ENCODE measurements around the gene SPDYE18.
"Not testable (repeated sequence)": the region's sequence is repeated elsewhere in the genome, so short reads cannot be mapped to it uniquely, and the experiment has no call there.

The SPDYE18 gene

DNA sequence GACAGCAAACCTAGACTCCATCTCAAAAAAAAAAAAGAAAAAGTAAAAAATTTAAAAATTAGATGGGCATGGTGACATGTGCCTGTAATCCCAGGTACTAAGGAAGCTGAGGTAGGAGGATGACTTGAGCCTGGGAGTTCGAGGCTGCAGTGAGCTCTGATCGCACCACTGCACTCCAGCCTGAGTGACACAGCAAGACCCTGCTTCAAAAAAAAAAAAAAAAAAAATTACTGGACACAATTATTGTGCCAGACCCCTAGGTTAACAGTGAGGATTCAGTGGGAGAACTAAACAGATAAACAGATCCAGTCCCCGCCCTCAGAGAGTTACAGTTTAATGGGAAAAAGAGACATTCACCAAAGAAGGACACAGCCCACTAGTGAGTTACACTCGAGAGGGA, 1.4 kb upstream of the SPDYE18 start:
- not testable (repeated sequence) for H3K9ac ChIP-seq (ENCODE audit: low read length); H3K36me3 ChIP-seq (replicated peaks; ENCODE audit: insufficient read depth, low read length); H3K4me3 ChIP-seq (ENCODE audit: low read length); H3F3A ChIP-seq (ENCODE audit: insufficient read depth, low read length); H2AFZ ChIP-seq (ENCODE audit: low read length); H3K9me3 ChIP-seq (replicated peaks; ENCODE audit: insufficient read depth, low read length); H3K27me3 ChIP-seq (replicated peaks; ENCODE audit: insufficient read depth, low read length); H3K4me1 ChIP-seq (ENCODE audit: low read length); H3K9me2 ChIP-seq (replicated peaks; ENCODE audit: insufficient read depth, low read length); H3K79me2 ChIP-seq (ENCODE audit: low read length); H4K20me1 ChIP-seq (ENCODE audit: insufficient read depth, low read length); H3K27ac ChIP-seq (ENCODE audit: low read length); H3K4me2 ChIP-seq (ENCODE audit: low read depth, low read length); DNase-seq

DNA sequence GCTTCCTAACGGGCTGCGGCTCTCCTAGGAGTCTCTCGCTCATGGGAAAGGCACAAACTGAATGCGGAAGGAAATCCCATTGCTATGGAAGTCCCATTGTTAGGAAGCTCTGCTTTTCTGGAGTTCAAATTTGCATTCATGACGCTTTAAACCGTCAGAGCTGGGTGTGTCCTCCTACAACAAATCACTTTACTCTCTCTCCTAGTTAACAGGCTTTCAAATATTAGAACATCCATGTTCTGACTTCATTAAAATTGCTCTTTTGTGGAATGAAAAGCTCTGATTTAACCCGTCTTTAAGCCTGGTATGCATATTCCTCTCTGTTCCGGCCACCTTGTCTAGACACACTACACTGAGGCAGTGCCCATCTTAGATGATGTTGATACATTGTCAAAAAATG, 30.1 kb downstream of the SPDYE18 start, which contains the start of gene SPDYE17:
TSS of gene SPDYE17 (minus strand) at position 101 of the 400 bp plus-strand sequence. CDS start 1,791 bp downstream, outside the sequence.
- not testable (repeated sequence) for H3K27ac ChIP-seq (ENCODE audit: low read length); H3K79me2 ChIP-seq (ENCODE audit: low read length); H3K9me3 ChIP-seq (replicated peaks; ENCODE audit: insufficient read depth, low read length); H3F3A ChIP-seq (ENCODE audit: insufficient read depth, low read length); H2AFZ ChIP-seq (ENCODE audit: low read length); H3K36me3 ChIP-seq (replicated peaks; ENCODE audit: insufficient read depth, low read length); H3K9me2 ChIP-seq (replicated peaks; ENCODE audit: insufficient read depth, low read length); H3K27me3 ChIP-seq (replicated peaks; ENCODE audit: insufficient read depth, low read length); H3K4me1 ChIP-seq (ENCODE audit: low read length); DNase-seq; H3K4me3 ChIP-seq (ENCODE audit: low read length); H4K20me1 ChIP-seq (ENCODE audit: insufficient read depth, low read length); H3K9ac ChIP-seq (ENCODE audit: low read length); H3K4me2 ChIP-seq (ENCODE audit: low read depth, low read length)

DNA sequence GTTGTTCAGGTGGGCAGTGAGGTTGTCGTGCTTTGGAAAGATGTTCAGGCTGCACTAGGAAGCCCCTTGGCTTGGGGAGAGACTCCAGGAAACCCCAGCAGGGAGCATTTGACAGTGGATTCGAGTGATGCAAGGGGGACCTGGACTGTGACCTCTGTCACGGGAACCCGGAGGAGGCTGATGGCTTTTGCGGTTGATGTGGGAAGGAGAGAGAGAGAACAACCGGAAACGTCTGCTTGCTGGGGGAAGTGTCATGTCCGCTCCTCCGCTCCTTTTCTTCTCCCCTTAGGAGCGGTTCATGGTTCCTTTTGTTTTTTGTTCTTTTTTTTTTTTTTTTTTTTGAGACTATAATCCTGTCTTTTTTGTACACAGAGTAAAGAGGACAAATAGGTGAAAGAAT, 36.0 kb downstream of the SPDYE18 start:
- H3K27ac ChIP-seq (ENCODE audit: low read length); H3K27me3 ChIP-seq (replicated peaks; ENCODE audit: insufficient read depth, low read length); H3K4me2 ChIP-seq (ENCODE audit: low read depth, low read length); H4K20me1 ChIP-seq (ENCODE audit: insufficient read depth, low read length); H3K9me2 ChIP-seq (replicated peaks; ENCODE audit: insufficient read depth, low read length); H3F3A ChIP-seq (ENCODE audit: insufficient read depth, low read length); H3K9me3 ChIP-seq (replicated peaks; ENCODE audit: insufficient read depth, low read length); H3K4me3 ChIP-seq (ENCODE audit: low read length); DNase-seq; H2AFZ ChIP-seq (ENCODE audit: low read length); H3K9ac ChIP-seq (ENCODE audit: low read length); H3K36me3 ChIP-seq (replicated peaks; ENCODE audit: insufficient read depth, low read length); H3K4me1 ChIP-seq (ENCODE audit: low read length); H3K79me2 ChIP-seq (ENCODE audit: low read length): not testable (repeated sequence)

DNA sequence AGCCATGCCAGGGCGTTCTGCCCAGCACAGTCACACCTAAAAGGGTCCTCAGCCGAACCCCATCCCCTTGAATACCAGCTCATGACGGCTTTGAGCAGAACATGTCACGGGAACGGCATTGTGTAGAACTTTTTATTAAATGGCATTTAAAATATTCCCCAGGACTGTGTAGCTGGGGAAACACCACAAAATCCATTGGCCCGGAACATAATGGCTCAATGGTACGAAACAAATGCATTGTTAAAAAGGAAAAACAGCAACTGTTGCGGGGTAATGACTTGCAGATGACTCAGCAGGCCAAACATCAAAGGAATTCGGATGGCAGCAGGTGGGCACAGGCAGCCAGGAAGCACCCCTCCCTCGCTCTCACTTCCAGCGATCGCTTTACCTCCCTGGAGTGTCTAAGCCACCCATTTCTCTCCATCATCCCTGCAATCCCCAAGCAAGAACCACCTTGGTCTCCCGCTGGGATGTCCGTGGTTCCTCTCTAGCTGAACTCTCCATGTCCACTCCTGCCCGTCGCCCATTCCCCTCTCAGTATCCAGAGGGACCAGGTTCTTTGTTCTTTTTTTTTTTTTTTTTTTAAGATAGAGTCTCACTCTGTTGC, 52.2 kb downstream of the SPDYE18 start:
- not testable (repeated sequence) for DNase-seq; H3K27ac ChIP-seq (ENCODE audit: low read length); H3K36me3 ChIP-seq (replicated peaks; ENCODE audit: insufficient read depth, low read length); H2AFZ ChIP-seq (ENCODE audit: low read length); H3K9me2 ChIP-seq (replicated peaks; ENCODE audit: insufficient read depth, low read length); H3K9ac ChIP-seq (ENCODE audit: low read length); H3K4me1 ChIP-seq (ENCODE audit: low read length); H3K4me2 ChIP-seq (ENCODE audit: low read depth, low read length); H4K20me1 ChIP-seq (ENCODE audit: insufficient read depth, low read length); H3K79me2 ChIP-seq (ENCODE audit: low read length); H3F3A ChIP-seq (ENCODE audit: insufficient read depth, low read length); H3K9me3 ChIP-seq (replicated peaks; ENCODE audit: insufficient read depth, low read length); H3K4me3 ChIP-seq (ENCODE audit: low read length); H3K27me3 ChIP-seq (replicated peaks; ENCODE audit: insufficient read depth, low read length)

DNA sequence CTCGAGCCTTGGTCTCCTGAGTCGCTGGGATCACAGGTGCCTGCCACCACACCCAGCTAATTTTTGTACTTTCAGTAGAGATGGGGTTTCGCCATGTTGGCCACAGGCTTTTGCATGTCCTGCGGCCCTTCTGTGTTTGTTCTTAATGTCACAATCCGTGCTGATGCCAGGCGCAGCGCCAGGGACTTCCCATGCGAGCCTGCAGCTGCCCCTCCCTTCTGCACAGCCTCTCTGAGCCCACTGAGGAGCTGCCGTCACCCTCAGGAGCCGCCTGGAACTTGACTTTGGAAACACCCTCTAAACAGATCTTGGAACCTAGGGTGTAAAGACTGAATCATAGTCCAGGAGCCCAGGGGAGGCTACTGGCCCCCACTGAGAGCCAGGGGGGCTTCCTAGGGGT, 54.4 kb downstream of the SPDYE18 start:
- not testable (repeated sequence) for DNase-seq; H3K4me2 ChIP-seq (ENCODE audit: low read depth, low read length); H3K79me2 ChIP-seq (ENCODE audit: low read length)

DNA sequence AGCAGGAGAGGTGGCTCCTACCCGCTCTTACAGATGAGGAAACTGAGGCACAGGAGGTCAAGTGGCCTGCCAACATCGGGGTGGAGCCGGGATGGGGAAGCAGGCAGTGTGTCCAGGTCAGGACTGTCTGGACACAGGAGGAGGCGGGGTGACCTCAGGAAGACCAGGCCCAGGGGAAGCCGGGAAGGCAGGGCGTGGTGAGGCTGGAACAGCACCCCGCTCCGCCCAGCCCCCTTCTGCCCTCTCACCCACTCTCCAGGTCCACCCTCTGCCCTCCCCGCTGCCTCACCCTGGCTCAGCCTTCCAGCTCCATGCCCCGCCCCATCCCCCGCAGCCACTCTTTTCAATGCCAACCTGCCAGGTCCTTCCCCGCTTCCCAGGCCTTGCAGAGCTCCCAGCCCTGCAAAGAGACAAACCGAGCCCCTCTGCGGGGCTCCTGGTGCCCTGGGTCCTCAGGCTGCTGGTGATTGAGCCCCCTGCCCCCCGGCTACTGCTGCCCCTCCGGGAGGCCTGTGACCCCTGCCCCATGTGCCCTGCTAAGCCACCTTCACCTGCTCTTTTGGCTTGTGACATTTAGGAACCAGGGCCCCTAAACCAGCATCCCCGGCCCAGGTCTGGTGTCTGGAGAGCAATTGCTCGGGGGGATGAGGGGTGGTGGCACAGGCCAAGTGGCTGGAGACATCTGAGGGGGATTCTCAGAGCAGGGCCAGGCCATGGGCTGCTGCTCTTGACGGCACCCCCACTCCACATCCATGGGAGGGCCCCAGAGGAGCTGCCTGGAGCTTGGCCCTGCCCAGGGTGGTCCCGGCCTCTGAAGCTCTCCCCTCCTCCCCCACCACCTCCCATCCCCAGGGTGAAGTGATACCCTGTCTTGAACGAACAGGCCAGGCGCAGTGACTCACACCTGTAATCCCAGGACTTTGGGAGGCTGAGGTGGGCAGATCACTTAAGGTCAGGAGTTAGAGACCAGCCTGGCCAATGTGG, 55.9 kb downstream of the SPDYE18 start:
- not testable (repeated sequence) for H3K4me2 ChIP-seq (ENCODE audit: low read depth, low read length); H4K20me1 ChIP-seq (ENCODE audit: insufficient read depth, low read length); H3K79me2 ChIP-seq (ENCODE audit: low read length); H3K27me3 ChIP-seq (replicated peaks; ENCODE audit: insufficient read depth, low read length); DNase-seq; H3K27ac ChIP-seq (ENCODE audit: low read length); H2AFZ ChIP-seq (ENCODE audit: low read length); H3K4me3 ChIP-seq (ENCODE audit: low read length); H3K36me3 ChIP-seq (replicated peaks; ENCODE audit: insufficient read depth, low read length); H3K9me2 ChIP-seq (replicated peaks; ENCODE audit: insufficient read depth, low read length); H3F3A ChIP-seq (ENCODE audit: insufficient read depth, low read length); H3K9ac ChIP-seq (ENCODE audit: low read length); H3K4me1 ChIP-seq (ENCODE audit: low read length); H3K9me3 ChIP-seq (replicated peaks; ENCODE audit: insufficient read depth, low read length)

More for the DNA sequence above, 54.4 kb downstream of the SPDYE18 start:
- not testable (repeated sequence) for H3F3A ChIP-seq (ENCODE audit: insufficient read depth, low read length); H3K27ac ChIP-seq (ENCODE audit: low read length); H3K9me3 ChIP-seq (replicated peaks; ENCODE audit: insufficient read depth, low read length); H3K9ac ChIP-seq (ENCODE audit: low read length); H3K27me3 ChIP-seq (replicated peaks; ENCODE audit: insufficient read depth, low read length); H3K4me1 ChIP-seq (ENCODE audit: low read length); H3K9me2 ChIP-seq (replicated peaks; ENCODE audit: insufficient read depth, low read length); H4K20me1 ChIP-seq (ENCODE audit: insufficient read depth, low read length); H3K36me3 ChIP-seq (replicated peaks; ENCODE audit: insufficient read depth, low read length); H2AFZ ChIP-seq (ENCODE audit: low read length); H3K4me3 ChIP-seq (ENCODE audit: low read length)

DNA sequence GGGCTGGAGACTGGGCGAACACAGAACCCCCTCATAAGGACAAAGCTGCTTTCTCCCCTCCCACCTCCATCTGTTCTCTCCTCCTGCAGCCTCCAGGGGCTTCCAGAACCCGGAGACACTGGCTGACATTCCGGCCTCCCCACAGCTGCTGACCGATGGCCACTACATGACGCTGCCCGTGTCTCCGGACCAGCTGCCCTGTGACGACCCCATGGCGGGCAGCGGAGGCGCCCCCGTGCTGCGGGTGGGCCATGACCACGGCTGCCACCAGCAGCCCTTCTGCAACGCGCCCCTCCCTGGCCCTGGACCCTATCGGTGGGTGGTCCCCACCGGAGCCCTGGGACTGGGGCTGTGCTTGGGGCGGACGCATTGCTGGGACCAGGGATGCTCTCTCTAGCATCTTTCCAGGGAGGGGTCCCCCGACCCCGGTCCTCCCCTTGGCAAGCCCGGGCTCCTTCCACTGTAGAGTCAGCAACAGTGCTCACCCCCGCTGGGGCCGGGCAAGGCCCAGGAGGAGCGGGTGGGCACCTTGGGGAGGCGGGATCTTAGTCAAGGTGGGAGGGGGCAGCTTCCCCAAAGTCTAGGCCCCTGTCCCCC, 56.8 kb downstream of the SPDYE18 start:
- not testable (repeated sequence) for H3K27me3 ChIP-seq (replicated peaks; ENCODE audit: insufficient read depth, low read length); H2AFZ ChIP-seq (ENCODE audit: low read length); H3K9ac ChIP-seq (ENCODE audit: low read length); H3K9me2 ChIP-seq (replicated peaks; ENCODE audit: insufficient read depth, low read length); H3K36me3 ChIP-seq (replicated peaks; ENCODE audit: insufficient read depth, low read length); H4K20me1 ChIP-seq (ENCODE audit: insufficient read depth, low read length); H3K79me2 ChIP-seq (ENCODE audit: low read length); H3K27ac ChIP-seq (ENCODE audit: low read length); H3K4me1 ChIP-seq (ENCODE audit: low read length); H3F3A ChIP-seq (ENCODE audit: insufficient read depth, low read length); H3K9me3 ChIP-seq (replicated peaks; ENCODE audit: insufficient read depth, low read length); DNase-seq; H3K4me3 ChIP-seq (ENCODE audit: low read length); H3K4me2 ChIP-seq (ENCODE audit: low read depth, low read length)
